ENCODE measurements around the gene DPM2. TPM values are rescaled to one million over a fixed set of nuclear protein-coding genes. Genes with fewer than 3 reads are reported as not detected.

Gene DPM2
- total and polyA plus RNA-seq, 2 of the 4 experiments (the other 2 are of a cell fraction): 10.8 to 60.6 TPM

DNA sequence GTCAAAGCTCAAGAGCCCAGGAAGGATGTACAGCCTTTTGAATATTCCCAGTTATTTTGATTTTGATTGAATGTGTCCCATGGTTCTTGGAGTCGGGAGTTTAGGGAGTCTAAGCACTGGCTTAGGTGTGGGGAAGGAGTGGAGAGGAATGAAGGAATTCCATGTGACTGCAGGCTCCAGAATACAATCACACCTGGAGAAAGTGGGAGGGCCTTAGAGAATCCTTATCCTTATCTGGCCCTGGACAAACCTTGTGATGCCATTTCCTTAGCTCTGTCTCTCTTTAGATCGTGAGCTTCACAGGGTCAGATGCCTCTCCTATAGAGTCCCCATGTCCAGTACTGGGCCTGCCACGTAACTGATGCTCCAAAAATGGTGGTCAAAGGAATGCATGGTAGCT is 47.4 kb upstream of the DPM2 start:
- Histone ChIP-seq H2BK5ac (ENCODE audit: low read depth, low read length, poor library complexity, severe bottlenecking) (no peak overlapping the region), H3K79me1 (ENCODE audit: low read depth in 1 of 2, low read length in 2 of 2) (peaks cover 0 to 11% of the 10 kb centered on the region in 2 experiments; a peak in 3 of 4 replicates), H3K9ac (ENCODE audit: low read depth, low read length) (no peak overlapping the region), H2AK5ac (ENCODE audit: low read depth, low read length) (no peak overlapping the region), H3K14ac (replicated peaks; ENCODE audit: low read depth, low read length) (no peak overlapping the region), H3K56ac (ENCODE audit: extremely low read depth, insufficient read depth, low read length) (no peak overlapping the region), H3K4me1 (ENCODE audit: control insufficient read depth, insufficient read depth, low read length) (peaks cover 6% of the 10 kb centered on the region), H4K20me1 (ENCODE audit: insufficient read depth, low read length) (peaks cover 3% of the 10 kb centered on the region), H3K4me3 (ENCODE audit: insufficient read depth, low read depth, low read length) (no peak overlapping the region), H2BK20ac (ENCODE audit: low read depth, low read length) (no peak overlapping the region), H2BK15ac (ENCODE audit: low read depth, low read length) (no peak overlapping the region), H3K9me1 (ENCODE audit: insufficient read depth, low read length) (peaks cover 4% of the 10 kb centered on the region; the same call in 1 of the 2 replicates), H4K91ac (ENCODE audit: insufficient read depth, low read depth, low read length) (no peak overlapping the region), H3K9me3 (ENCODE audit: control insufficient read depth, insufficient read depth, low read length) (no peaks in the 10 kb centered on the region), H3K4ac (ENCODE audit: low read depth, low read length) (no peak overlapping the region), H2AFZ (replicated peaks; ENCODE audit: low read length, poor library complexity) (no peak overlapping the region), H4K8ac (ENCODE audit: low read depth in 2 of 2, low read length in 2 of 2) (no peak overlapping the region), H3K27ac (ENCODE audit: insufficient read depth, low read length) (no peak overlapping the region), H3K18ac (ENCODE audit: low read depth, low read length) (no peak overlapping the region), H2AK9ac (replicated peaks; ENCODE audit: low read depth, low read length, poor library complexity) (no peak overlapping the region), H3K27me3 (ENCODE audit: control insufficient read depth, insufficient read depth, low read length) (no peaks in the 10 kb centered on the region), H4K5ac (ENCODE audit: low read depth, low read length) (no peak overlapping the region), H3K23ac (ENCODE audit: low read depth, low read length) (no peak overlapping the region), H3K4me2 (ENCODE audit: low read depth, low read length) (no peak overlapping the region), H3K36me3 (ENCODE audit: control insufficient read depth, insufficient read depth, low read length) (no peaks in the 10 kb centered on the region), H2BK120ac (ENCODE audit: low read depth, low read length) (no peak overlapping the region)
- DNase-seq (no peak), ATAC-seq (ENCODE audit: low read depth) (no peak)
- dilution Hi-C loops (cut with HindIII; ENCODE audit: low sequenced_read_pairs, unreplicated experiment) (no loop called here), in situ Hi-C loops (cut with MboI; ENCODE audit: low sequenced_read_pairs) (no loop called here), intact Hi-C loops (cut with micrococcal nuclease) (no loop called here)
- no peak for TF ChIP-seq CTCF (conservative IDR thresholded peaks at IDR 0.05; ENCODE audit: low read depth, low read length)
- no peak for TF ChIP-seq ELK1 (IDR thresholded peaks at IDR 0.05; ENCODE audit: borderline replicate concordance, low read depth, low read length)
- no peak for TF ChIP-seq CEBPB (IDR thresholded peaks at IDR 0.05; ENCODE audit: low read depth, low read length)
- no peak for TF ChIP-seq RCOR1 (IDR thresholded peaks at IDR 0.05; ENCODE audit: insufficient replicate concordance, low read length)
- TF ChIP-seq MXI1 (IDR thresholded peaks at IDR 0.05; ENCODE audit: borderline replicate concordance, low read depth, low read length): no peak
- TF ChIP-seq RAD21 (IDR thresholded peaks at IDR 0.05; ENCODE audit: low read length): no peak
- no peak for TF ChIP-seq MAZ (IDR thresholded peaks at IDR 0.05; ENCODE audit: borderline replicate concordance, low read depth, low read length)
- no peak for TF ChIP-seq MAFK (IDR thresholded peaks at IDR 0.05; ENCODE audit: low read depth, low read length)
- TF ChIP-seq, protein P1, sequence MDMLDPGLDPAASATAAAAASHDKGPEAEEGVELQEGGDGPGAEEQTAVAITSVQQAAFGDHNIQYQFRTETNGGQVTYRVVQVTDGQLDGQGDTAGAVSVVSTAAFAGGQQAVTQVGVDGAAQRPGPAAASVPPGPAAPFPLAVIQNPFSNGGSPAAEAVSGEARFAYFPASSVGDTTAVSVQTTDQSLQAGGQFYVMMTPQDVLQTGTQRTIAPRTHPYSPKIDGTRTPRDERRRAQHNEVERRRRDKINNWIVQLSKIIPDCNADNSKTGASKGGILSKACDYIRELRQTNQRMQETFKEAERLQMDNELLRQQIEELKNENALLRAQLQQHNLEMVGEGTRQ (IDR thresholded peaks at IDR 0.05; ENCODE audit: low read depth, low read length): no peak
- POLR2A ChIA-PET (ENCODE audit: unreplicated experiment): no interaction called here
- 40% methylated on average over 1 of the region's 3 CpGs; no CpG with 5 or more reads in 1 of the 2 experiments for WGBS, 2 experiments (ENCODE audit: extremely low coverage in 2 of 2, insufficient read length in 1 of 2)
- BruUV-seq (replicated peaks): no TSS peak
- CTCF ChIA-PET: no interaction called here

Data from IMR-90 (cell line).